Endometrial microvascular endothelial cells (primary cell): ENCODE measurements around the gene GSC2. TPM values are rescaled to one million over a fixed set of nuclear protein-coding genes. Genes with fewer than 3 reads are reported as not detected.

Experiments used
- in situ Hi-C: cut with HindIII; loops from 2 replicates; pipeline ENCODE4 v1.10.0; 2017; ENCODE audit warnings: low sequenced_read_pairs, low pct_unique_long_range_greater_than_20kb; ENCODE audit errors: inconsistent ontology term
- total RNA-seq: library from RNA; depleted of rRNA; stranded (reverse); fragments of >200 nt; gene quantifications from one replicate; pipeline ENCODE4 v1.2.3, GENCODE V29; 2015; ENCODE audit errors: inconsistent ontology term

GSC2 gene
- not detected for total RNA-seq

GRCh38 chr22:19149991-19150390 is at the start of gene GSC2:
TSS of gene GSC2 (minus strand) at chr22:19150292. CDS start at chr22:19150283, 9 bp downstream.
- in situ Hi-C loops = no loop called here

- in situ Hi-C loops = no loop called here
Measured at GRCh38 chr22:19199479-19199878, 49.4 kb upstream of the GSC2 start.

GRCh38 chr22:19197997-19198865 is 48.1 kb upstream of the GSC2 start:
- in situ Hi-C loops = no loop called here

- in situ Hi-C loops = no loop called here
Measured at GRCh38 chr22:19196841-19197612, 46.9 kb upstream of the GSC2 start.

GRCh38 chr22:19195796-19196731 is 46.0 kb upstream of the GSC2 start:
- in situ Hi-C loops = no loop called here

- in situ Hi-C loops = no loop called here
Measured at GRCh38 chr22:19194766-19195536, 44.9 kb upstream of the GSC2 start.

- in situ Hi-C loops = no loop called here
Measured at GRCh38 chr22:19193879-19194278, 43.8 kb upstream of the GSC2 start.

GRCh38 chr22:19187716-19188563 is 37.8 kb upstream of the GSC2 start:
- in situ Hi-C loops = no loop called here

- in situ Hi-C loops = no loop called here
Measured at GRCh38 chr22:19184276-19184997, 34.3 kb upstream of the GSC2 start.

- in situ Hi-C loops = no loop called here
Measured at GRCh38 chr22:19183216-19183615, 33.1 kb upstream of the GSC2 start.

GRCh38 chr22:19182472-19183157 is 32.5 kb upstream of the GSC2 start:
- in situ Hi-C loops = no loop called here

- in situ Hi-C loops = no loop called here
Measured at GRCh38 chr22:19181786-19182471, 31.8 kb upstream of the GSC2 start.

- in situ Hi-C loops = no loop called here
Measured at GRCh38 chr22:19180740-19181410, 30.8 kb upstream of the GSC2 start.

- in situ Hi-C loops = no loop called here
Measured at GRCh38 chr22:19180234-19180633, 30.1 kb upstream of the GSC2 start.

- in situ Hi-C loops = no loop called here
Measured at GRCh38 chr22:19179497-19180048, 29.5 kb upstream of the GSC2 start.
